HG03139 (cell line): Measurements from ENCODE around the gene DYNLT2B.
"Not testable (repeated sequence)": the region's sequence is repeated elsewhere in the genome, so short reads cannot be mapped to it uniquely, and the experiment has no call there.

Source experiments
- ATAC-seq: cut with Tn5 transposase; IDR thresholded peaks from one replicate; pipeline ENCODE4 v1.9.1; 2021; ENCODE audit not compliant: unreplicated experiment

Gene DYNLT2B

GRCh38 chr3:196317687-196318467, at the start of gene DYNLT2B:
TSS of gene DYNLT2B (minus strand) at chr3:196318240. CDS start at chr3:196318152, 88 bp downstream.
- peak; percentile 67 for ATAC-seq

GRCh38 chr3:196365736-196366135, 47.7 kb upstream of the DYNLT2B start:
- ATAC-seq: no peak

- ATAC-seq: no peak
These were observed 42.5 kb upstream of the DYNLT2B start for GRCh38 chr3:196360586-196360985.

- ATAC-seq: not testable (repeated sequence)
These were observed 40.5 kb upstream of the DYNLT2B start for GRCh38 chr3:196358540-196358939.

GRCh38 chr3:196357905-196358304, 39.9 kb upstream of the DYNLT2B start:
- ATAC-seq: no peak

GRCh38 chr3:196356556-196356955, 38.5 kb upstream of the DYNLT2B start:
- no peak for ATAC-seq

- ATAC-seq: no peak
These were observed 37.6 kb upstream of the DYNLT2B start for GRCh38 chr3:196355668-196356067.

- no peak for ATAC-seq
These were observed 36.1 kb upstream of the DYNLT2B start for GRCh38 chr3:196354132-196354531.

GRCh38 chr3:196351541-196351940, 33.5 kb upstream of the DYNLT2B start:
- no peak for ATAC-seq

GRCh38 chr3:196350067-196350466, 32.0 kb upstream of the DYNLT2B start:
- no peak for ATAC-seq

GRCh38 chr3:196348698-196349097, 30.7 kb upstream of the DYNLT2B start:
- no peak for ATAC-seq

- no peak for ATAC-seq
These were observed 26.6 kb upstream of the DYNLT2B start for GRCh38 chr3:196344663-196345062.

- ATAC-seq: not testable (repeated sequence)
These were observed 25.9 kb upstream of the DYNLT2B start for GRCh38 chr3:196343917-196344316.

- ATAC-seq: no peak
These were observed 23.1 kb upstream of the DYNLT2B start for GRCh38 chr3:196341137-196341536.

- no peak for ATAC-seq
These were observed 22.4 kb upstream of the DYNLT2B start for GRCh38 chr3:196340466-196340865.

GRCh38 chr3:196339493-196340254, 21.6 kb upstream of the DYNLT2B start:
- no peak for ATAC-seq

- no peak for ATAC-seq
These were observed 21.0 kb upstream of the DYNLT2B start for GRCh38 chr3:196339044-196339443.

GRCh38 chr3:196336319-196337145, 18.5 kb upstream of the DYNLT2B start:
- ATAC-seq: no peak

- no peak for ATAC-seq
These were observed 17.5 kb upstream of the DYNLT2B start for GRCh38 chr3:196335503-196335948.

- ATAC-seq: no peak
These were observed 16.9 kb upstream of the DYNLT2B start for GRCh38 chr3:196334982-196335381.

- no peak for ATAC-seq
These were observed 14.1 kb upstream of the DYNLT2B start for GRCh38 chr3:196332168-196332567.
